HG02763 (cell line): ENCODE measurements around the gene DNAAF5.
"Not testable (repeated sequence)": the region's sequence is repeated elsewhere in the genome, so short reads cannot be mapped to it uniquely, and the experiment has no call there.

Experiments
- ATAC-seq: cut with Tn5 transposase; IDR thresholded peaks from one replicate; pipeline ENCODE4 v1.9.1; 2021; ENCODE audit warnings: mild to moderate bottlenecking, moderate library complexity; ENCODE audit not compliant: unreplicated experiment

DNAAF5 gene

GRCh38 chr7:745431-746154 is 19.1 kb downstream of the DNAAF5 start:
- no peak for ATAC-seq

- no peak for ATAC-seq
Measured at GRCh38 chr7:746155-747061, 19.9 kb downstream of the DNAAF5 start.

DNA sequence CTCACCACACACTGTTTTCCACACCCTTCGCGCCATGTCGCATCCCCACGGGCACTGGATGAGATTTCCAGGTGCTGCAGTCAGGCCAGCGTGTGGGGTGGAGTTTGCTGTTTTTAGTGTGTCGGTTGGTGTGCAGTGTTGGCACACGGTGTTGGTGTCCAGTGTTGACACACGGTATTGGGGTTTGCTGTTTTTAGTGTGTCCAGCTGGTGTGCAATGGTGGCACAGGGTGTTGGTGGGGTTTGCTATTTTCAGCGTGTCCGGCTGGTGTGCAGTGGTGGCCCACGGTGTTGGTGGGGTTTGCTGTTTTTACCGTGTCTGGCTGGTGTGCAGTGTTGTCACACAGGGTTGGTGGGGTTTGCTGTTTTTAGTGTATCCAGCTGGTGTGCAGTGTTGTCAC is 20.7 kb downstream of the DNAAF5 start:
- no peak for ATAC-seq

GRCh38 chr7:748446-748845 is 21.9 kb downstream of the DNAAF5 start:
- no peak for ATAC-seq

GRCh38 chr7:749140-749551 is 22.6 kb downstream of the DNAAF5 start:
- ATAC-seq: no peak

DNA sequence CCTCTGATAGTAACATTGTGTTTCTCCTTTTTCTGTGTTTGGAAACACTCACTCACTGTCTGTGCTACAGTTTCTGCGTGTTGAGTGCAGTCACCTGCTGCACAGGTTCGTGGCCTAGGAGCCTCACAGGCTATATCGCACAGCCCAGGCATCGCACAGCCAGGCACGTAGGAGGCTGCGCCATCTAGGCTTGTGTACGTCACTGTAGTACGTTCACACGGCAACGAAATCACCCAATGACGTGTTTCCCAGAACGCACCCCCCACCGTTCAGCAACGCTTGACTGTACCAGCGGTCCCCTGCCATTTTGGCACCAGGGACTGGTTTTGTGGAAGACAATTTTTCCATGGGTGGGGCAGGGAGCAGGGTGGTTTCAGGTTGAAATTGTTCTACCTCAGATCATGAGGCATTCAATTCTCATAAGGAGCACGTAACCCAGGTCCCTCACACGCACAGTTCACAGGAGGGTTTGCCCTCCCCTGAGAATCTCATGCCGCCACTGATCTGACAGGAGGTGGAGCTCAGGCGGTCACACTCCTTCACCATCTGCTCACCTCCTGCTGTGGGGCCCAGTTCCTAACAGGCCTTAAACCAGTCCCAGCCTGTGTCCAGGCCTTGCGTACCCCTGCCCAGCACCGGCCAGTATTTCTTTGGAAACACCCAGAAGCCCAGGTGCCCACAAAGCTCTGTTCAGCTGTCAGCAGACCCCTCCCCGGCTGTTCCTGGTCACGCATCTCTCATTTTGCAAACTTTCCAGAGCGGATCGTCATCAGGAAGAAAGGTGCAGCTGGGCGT is 23.8 kb downstream of the DNAAF5 start:
- no peak for ATAC-seq

DNA sequence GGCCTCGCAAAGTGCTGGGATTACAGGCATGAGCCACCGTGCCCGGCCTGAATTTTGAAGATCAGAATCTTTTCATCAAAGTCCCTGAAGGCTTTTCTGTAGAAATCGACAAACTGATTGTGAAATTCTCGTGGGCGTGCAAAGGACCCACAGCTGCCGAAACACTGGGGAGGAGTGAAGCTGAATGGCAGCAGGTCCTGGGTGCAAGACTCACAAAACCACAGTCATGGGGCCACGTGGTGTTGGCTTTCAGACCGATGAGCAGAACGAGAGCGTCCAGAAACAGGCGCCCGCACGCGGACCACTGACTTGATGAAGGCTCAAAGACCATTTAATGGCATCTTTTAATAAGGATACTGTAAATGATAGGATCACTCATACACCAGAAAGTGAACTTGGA is 25.3 kb downstream of the DNAAF5 start:
- ATAC-seq: no peak

DNA sequence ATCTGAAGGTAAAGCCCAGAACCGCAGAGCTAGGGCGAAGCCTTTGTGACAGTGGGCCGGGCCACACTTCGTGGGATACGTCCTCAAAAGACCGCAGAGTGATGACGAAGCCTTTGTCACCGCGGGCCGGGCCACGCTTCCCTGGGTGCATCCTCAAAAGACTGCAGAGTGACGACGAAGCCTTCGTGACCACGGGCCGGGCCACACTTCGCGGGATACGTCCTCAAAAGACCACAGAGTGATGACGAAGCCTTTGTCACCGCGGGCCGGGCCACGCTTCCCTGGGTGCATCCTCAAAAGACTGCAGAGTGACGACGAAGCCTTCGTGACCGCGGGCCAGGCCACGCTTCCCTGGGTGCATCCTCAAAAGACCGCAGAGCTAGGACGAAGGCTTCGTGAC is 25.8 kb downstream of the DNAAF5 start:
- not testable (repeated sequence) for ATAC-seq

- no peak for ATAC-seq
Measured at GRCh38 chr7:753190-753589, 26.7 kb downstream of the DNAAF5 start.

GRCh38 chr7:754531-755412 is 28.3 kb downstream of the DNAAF5 start:
- ATAC-seq: no peak

DNA sequence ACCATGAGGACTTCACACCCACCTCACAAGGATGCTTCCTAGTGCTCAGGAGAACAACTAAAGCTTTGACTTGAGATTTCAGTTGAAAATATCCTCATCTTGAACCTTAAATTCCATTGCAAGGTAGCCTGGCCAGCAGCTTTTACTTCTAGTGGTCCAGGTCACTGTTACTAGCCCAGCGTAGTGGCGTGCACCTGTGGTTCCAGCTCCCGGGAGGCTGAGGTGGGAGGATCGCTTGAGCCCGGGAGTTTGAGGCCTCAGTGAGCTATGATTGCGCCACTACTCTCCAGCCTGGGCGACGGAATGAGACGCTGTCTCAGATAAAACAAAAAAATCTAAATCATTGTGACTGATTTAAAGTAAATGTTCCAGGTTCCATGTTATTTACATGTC is 28.9 kb downstream of the DNAAF5 start:
- ATAC-seq: no peak

GRCh38 chr7:756231-756927 is 29.9 kb downstream of the DNAAF5 start:
- no peak for ATAC-seq

- ATAC-seq: no peak
Measured at GRCh38 chr7:756928-757560, 30.5 kb downstream of the DNAAF5 start.

GRCh38 chr7:757741-758163 is 31.3 kb downstream of the DNAAF5 start:
- no peak for ATAC-seq

- no peak for ATAC-seq
Measured at GRCh38 chr7:759569-759968, 33.1 kb downstream of the DNAAF5 start.

GRCh38 chr7:760006-760405 is 33.5 kb downstream of the DNAAF5 start:
- ATAC-seq: no peak

- no peak for ATAC-seq
Measured at GRCh38 chr7:761101-761500, 34.6 kb downstream of the DNAAF5 start.

DNA sequence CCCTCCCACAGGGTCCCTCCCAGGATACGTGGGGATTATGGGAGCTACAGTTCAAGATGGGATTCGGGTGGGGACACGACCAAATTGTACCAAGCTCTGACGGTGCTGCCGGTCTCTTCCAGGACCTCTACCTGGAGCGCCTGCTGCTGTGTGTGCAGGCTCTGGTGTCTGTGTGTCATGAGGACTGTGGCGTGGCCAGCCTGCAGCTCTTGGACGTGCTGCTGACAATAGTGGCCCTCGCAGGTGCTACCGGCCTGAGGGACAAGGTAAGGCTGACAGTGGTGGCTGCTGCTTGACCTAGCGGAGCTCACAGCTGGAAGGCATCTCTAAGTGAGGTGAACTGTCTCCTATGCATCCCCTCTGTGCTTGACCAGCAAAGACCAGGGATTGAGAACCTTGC is 35.1 kb downstream of the DNAAF5 start:
- no peak for ATAC-seq

DNA sequence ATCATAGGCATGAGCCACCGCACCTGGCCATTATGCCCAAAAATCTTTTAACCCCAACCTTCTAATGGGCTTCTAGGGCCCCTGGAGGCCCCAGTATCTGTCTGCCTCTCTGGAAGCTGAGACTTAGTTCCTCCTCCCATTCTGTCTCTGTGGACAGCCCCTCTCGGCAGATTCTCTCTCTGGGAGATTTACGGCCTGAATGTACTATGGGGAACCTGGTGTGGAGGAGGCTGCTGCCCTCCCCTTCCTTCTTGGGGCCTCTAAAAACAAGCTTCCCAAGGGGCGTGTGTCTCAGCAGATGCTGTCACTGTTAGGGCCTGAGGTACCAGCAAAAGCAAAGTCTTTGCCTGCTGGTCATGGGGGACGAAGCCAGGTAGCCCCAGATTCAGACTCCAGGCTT is 36.4 kb downstream of the DNAAF5 start:
- no peak for ATAC-seq
